ENCODE measurements around the gene TSPAN14. TPM values are rescaled to one million over a fixed set of nuclear protein-coding genes. Genes with fewer than 3 reads are reported as not detected.

Gene TSPAN14
- total and polyA plus RNA-seq, 10 of the 15 experiments (the other 5 are each of a cell fraction or from before 2014, with no cell fraction given): 2.5 to 31.7 (median 17.9) TPM

DNA sequence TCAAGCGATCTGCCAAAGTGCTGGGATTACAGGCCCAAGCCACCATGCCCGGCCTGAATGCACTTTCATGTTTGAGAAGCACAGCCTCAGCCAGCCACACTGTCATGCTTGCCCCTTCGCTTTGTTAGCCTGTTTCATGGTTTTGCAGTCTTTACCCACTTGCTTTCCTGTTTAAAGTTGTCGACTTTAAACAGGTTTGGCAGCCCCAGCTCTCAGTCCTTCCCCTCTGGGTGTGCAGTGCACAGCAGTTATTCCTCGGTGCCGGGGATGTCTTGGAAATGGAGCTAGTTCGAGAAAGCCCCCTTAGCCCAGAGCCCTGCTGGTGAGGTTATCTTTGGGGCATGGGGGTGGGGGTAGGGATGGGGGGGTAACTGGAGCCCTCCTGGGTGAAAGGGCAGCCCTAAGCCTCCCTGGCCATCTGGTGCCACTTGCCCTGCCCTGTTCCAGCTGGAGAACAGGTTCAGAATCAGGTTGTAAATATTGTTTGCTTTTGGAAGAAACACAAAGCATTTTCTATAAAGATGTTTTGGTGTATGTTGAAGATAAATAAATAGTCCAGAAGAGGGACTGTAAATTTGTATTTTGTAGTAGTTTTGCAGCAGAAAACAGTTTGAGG, 14.8 kb downstream of the TSPAN14 start:
- POLR2A ChIA-PET: interaction anchor here (2.1 to 12.9 kb wide), 2 partner anchors 12 to 31 kb away, joined by 8 to 190 read pairs; partner anchors contain the start of gene TSPAN14
- no peak for FAIRE-seq
- 96% methylated on average over 6 of the region's 7 CpGs for WGBS (ENCODE audit: insufficient coverage, insufficient replicate concordance, low lambda C conversion rate, missing lambda C conversion rate)
- TF ChIP-seq ETV6 (conservative IDR thresholded peaks at IDR 0.05 in 1 of 2, IDR thresholded peaks at IDR 0.05 in 1 of 2; ENCODE audit: borderline replicate concordance in 1 of 2, low read depth in 1 of 2): no peak
- TF ChIP-seq NR2C1 (IDR thresholded peaks at IDR 0.05): no peak
- TF ChIP-seq, protein P1, sequence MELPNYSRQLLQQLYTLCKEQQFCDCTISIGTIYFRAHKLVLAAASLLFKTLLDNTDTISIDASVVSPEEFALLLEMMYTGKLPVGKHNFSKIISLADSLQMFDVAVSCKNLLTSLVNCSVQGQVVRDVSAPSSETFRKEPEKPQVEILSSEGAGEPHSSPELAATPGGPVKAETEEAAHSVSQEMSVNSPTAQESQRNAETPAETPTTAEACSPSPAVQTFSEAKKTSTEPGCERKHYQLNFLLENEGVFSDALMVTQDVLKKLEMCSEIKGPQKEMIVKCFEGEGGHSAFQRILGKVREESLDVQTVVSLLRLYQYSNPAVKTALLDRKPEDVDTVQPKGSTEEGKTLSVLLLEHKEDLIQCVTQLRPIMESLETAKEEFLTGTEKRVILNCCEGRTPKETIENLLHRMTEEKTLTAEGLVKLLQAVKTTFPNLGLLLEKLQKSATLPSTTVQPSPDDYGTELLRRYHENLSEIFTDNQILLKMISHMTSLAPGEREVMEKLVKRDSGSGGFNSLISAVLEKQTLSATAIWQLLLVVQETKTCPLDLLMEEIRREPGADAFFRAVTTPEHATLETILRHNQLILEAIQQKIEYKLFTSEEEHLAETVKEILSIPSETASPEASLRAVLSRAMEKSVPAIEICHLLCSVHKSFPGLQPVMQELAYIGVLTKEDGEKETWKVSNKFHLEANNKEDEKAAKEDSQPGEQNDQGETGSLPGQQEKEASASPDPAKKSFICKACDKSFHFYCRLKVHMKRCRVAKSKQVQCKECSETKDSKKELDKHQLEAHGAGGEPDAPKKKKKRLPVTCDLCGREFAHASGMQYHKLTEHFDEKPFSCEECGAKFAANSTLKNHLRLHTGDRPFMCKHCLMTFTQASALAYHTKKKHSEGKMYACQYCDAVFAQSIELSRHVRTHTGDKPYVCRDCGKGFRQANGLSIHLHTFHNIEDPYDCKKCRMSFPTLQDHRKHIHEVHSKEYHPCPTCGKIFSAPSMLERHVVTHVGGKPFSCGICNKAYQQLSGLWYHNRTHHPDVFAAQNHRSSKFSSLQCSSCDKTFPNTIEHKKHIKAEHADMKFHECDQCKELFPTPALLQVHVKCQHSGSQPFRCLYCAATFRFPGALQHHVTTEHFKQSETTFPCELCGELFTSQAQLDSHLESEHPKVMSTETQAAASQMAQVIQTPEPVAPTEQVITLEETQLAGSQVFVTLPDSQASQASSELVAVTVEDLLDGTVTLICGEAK (IDR thresholded peaks at IDR 0.05; ENCODE audit: borderline replicate concordance): no peak
- TF ChIP-seq MEF2B (IDR thresholded peaks at IDR 0.05; ENCODE audit: partially characterized antibody, poor library complexity, severe bottlenecking): no peak
- TF ChIP-seq, protein P2, sequence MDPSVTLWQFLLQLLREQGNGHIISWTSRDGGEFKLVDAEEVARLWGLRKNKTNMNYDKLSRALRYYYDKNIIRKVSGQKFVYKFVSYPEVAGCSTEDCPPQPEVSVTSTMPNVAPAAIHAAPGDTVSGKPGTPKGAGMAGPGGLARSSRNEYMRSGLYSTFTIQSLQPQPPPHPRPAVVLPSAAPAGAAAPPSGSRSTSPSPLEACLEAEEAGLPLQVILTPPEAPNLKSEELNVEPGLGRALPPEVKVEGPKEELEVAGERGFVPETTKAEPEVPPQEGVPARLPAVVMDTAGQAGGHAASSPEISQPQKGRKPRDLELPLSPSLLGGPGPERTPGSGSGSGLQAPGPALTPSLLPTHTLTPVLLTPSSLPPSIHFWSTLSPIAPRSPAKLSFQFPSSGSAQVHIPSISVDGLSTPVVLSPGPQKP (IDR thresholded peaks at IDR 0.05; ENCODE audit: low read depth, low read length): no peak
- TF ChIP-seq, protein P3, sequence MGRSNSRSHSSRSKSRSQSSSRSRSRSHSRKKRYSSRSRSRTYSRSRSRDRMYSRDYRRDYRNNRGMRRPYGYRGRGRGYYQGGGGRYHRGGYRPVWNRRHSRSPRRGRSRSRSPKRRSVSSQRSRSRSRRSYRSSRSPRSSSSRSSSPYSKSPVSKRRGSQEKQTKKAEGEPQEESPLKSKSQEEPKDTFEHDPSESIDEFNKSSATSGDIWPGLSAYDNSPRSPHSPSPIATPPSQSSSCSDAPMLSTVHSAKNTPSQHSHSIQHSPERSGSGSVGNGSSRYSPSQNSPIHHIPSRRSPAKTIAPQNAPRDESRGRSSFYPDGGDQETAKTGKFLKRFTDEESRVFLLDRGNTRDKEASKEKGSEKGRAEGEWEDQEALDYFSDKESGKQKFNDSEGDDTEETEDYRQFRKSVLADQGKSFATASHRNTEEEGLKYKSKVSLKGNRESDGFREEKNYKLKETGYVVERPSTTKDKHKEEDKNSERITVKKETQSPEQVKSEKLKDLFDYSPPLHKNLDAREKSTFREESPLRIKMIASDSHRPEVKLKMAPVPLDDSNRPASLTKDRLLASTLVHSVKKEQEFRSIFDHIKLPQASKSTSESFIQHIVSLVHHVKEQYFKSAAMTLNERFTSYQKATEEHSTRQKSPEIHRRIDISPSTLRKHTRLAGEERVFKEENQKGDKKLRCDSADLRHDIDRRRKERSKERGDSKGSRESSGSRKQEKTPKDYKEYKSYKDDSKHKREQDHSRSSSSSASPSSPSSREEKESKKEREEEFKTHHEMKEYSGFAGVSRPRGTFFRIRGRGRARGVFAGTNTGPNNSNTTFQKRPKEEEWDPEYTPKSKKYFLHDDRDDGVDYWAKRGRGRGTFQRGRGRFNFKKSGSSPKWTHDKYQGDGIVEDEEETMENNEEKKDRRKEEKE (IDR thresholded peaks at IDR 0.05): no peak
- TF ChIP-seq RFX5 (IDR thresholded peaks at IDR 0.05; ENCODE audit: low read depth, low read length): no peak

More for the DNA sequence above, 14.8 kb downstream of the TSPAN14 start:
- Histone ChIP-seq H3K27me3 (replicated peaks in 1 of 2; ENCODE audit: control insufficient read depth in 2 of 2, insufficient read depth in 2 of 2, low read length in 1 of 2) (no peaks in the 10 kb centered on the region), H3K79me2 (ENCODE audit: control insufficient read depth, insufficient read depth, low read length) (peaks cover 81% of the 10 kb centered on the region), H4K20me1 (ENCODE audit: control insufficient read depth, insufficient read depth) (no peaks in the 10 kb centered on the region; the same call in 1 of the 2 replicates), H3K36me3 (ENCODE audit: control insufficient read depth in 2 of 2, insufficient read depth in 2 of 2, low read length in 1 of 2) (peaks cover 3% of the 10 kb centered on the region in 2 experiments; a peak in 3 of 4 replicates), H3K4me3 (no peak overlapping the region), H3K9ac (ENCODE audit: control insufficient read depth, insufficient read depth, low read length) (no peak overlapping the region), H3K27ac (ENCODE audit: control insufficient read depth, insufficient read depth) (no peak overlapping the region), H3K9me3 (replicated peaks; ENCODE audit: control insufficient read depth, insufficient read depth, low read length) (no peaks in the 10 kb centered on the region), H2AFZ (ENCODE audit: control insufficient read depth, low read depth, low read length) (no peak overlapping the region), H3K4me1 (ENCODE audit: control insufficient read depth, insufficient read depth, low read length) (peaks cover 82% of the 10 kb centered on the region), H3K4me2 (ENCODE audit: control insufficient read depth, insufficient read depth) (no peak overlapping the region)
- ATAC-seq (no peak), DNase-seq (ENCODE audit: low read depth, low spot score) (no peak)
- in situ Hi-C loops (cut with MboI) (no loop called here), intact Hi-C loops (cut with micrococcal nuclease; ENCODE audit: unreplicated experiment) (no loop called here)
- RAD21 ChIA-PET (ENCODE audit: unreplicated experiment): interaction anchor here (1.5 to 21.4 kb wide), 4 partner anchors 7 to 72 kb away, joined by 4 to 412 read pairs (median 64); no protein-coding TSS in a partner anchor
- SMC1A ChIA-PET (ENCODE audit: uncharacterized antibody, unreplicated experiment): interaction anchor here (1.0 to 36.0 kb wide), 4 partner anchors 9 to 37 kb away, joined by 3 to 1038 read pairs (median 140); no protein-coding TSS in a partner anchor
- CTCF ChIA-PET: interaction anchor here (0.6 to 21.5 kb wide), 3 partner anchors 7 to 32 kb away, joined by 4 to 402 read pairs (median 76); no protein-coding TSS in a partner anchor
- no TSS peak for BruUV-seq (replicated peaks)
